HepG2 (cell line): Measurements from ENCODE around the gene HEXD. TPM values are rescaled to one million over a fixed set of nuclear protein-coding genes. Genes with fewer than 3 reads are reported as not detected.

Experiments used
- EEA1 ChIP-seq: sonication (generic); formaldehyde crosslinking; IDR thresholded peaks from 2 replicates; pipeline ENCODE4 v1.5.1; 2020; ENCODE audit warnings: mild to moderate bottlenecking, missing genetic modification reagents, borderline replicate concordance
- HNF4G ChIP-seq, 2 experiments: sonication (generic) in 1 of 2; formaldehyde crosslinking in 1 of 2; IDR thresholded peaks; 2 replicates each; pipeline versions ENCODE4 v1.4.0 to v1.6.1; 2011 to 2020; ENCODE audit warnings: borderline replicate concordance in 2 of 2, low read depth in 2 of 2, mild to moderate bottlenecking in 2 of 2, low read length in 1 of 2, missing genetic modification reagents in 1 of 2, moderate library complexity in 1 of 2
- KAT2B ChIP-seq: fragments of 150-350 bp; IDR thresholded peaks from 2 replicates; pipeline ENCODE4 v1.6.1; 2014; ENCODE audit warnings: low read depth, low read length, borderline replicate concordance
- KDM5B ChIP-seq: sonication (generic); formaldehyde crosslinking; IDR thresholded peaks from 2 replicates; pipeline ENCODE4 v1.4.0; 2020; ENCODE audit warnings: missing genetic modification reagents, mild to moderate bottlenecking, borderline replicate concordance
- MEIS1 ChIP-seq: sonication (generic); formaldehyde crosslinking; IDR thresholded peaks from 2 replicates; pipeline ENCODE4 v1.9.0; 2021; ENCODE audit warnings: mild to moderate bottlenecking, missing genetic modification reagents, moderate library complexity, borderline replicate concordance
- MIER2 ChIP-seq: IDR thresholded peaks from 2 replicates; pipeline ENCODE4 v1.6.1; 2016; ENCODE audit warnings: missing biosample characterization, missing genetic modification reagents
- MXI1 ChIP-seq: IDR thresholded peaks from 3 replicates; pipeline ENCODE4 v1.6.1; 2012; ENCODE audit warnings: low read depth, low read length, inconsistent platforms, borderline replicate concordance
- NCOA2 ChIP-seq: sonication (generic); formaldehyde crosslinking; IDR thresholded peaks from 2 replicates; pipeline ENCODE4 v1.8.0; 2022; ENCODE audit warnings: inconsistent platforms
- PLSCR1 ChIP-seq: sonication (generic); formaldehyde crosslinking; IDR thresholded peaks from 2 replicates; pipeline ENCODE4 v1.5.0; 2020; ENCODE audit warnings: missing genetic modification reagents, mild to moderate bottlenecking, borderline replicate concordance
- RARA ChIP-seq: IDR thresholded peaks from 2 replicates; pipeline ENCODE4 v1.6.1; 2016; ENCODE audit warnings: missing genetic modification reagents, missing compliant biosample characterization
- SIX4 ChIP-seq: sonication (generic); formaldehyde crosslinking; IDR thresholded peaks from 2 replicates; pipeline ENCODE4 v1.4.0; 2020; ENCODE audit warnings: missing genetic modification reagents
- ZBTB43 ChIP-seq: sonication (generic); formaldehyde crosslinking; conservative IDR thresholded peaks from 2 replicates; pipeline ENCODE4 v1.4.0; 2020; ENCODE audit warnings: missing genetic modification reagents
- ZNF260 ChIP-seq: sonication (generic); formaldehyde crosslinking; IDR thresholded peaks from 2 replicates; pipeline ENCODE4 v1.4.0; 2020; ENCODE audit warnings: missing genetic modification reagents, low read depth, mild to moderate bottlenecking, borderline replicate concordance
- ZNF331 ChIP-seq: sonication (generic); formaldehyde crosslinking; IDR thresholded peaks from 2 replicates; pipeline ENCODE4 v1.4.0; 2020; ENCODE audit warnings: missing genetic modification reagents
- ZNF496 ChIP-seq: sonication (generic); formaldehyde crosslinking; IDR thresholded peaks from 2 replicates; pipeline ENCODE4 v1.8.1; 2023; ENCODE audit warnings: mild to moderate bottlenecking, moderate library complexity, missing genetic modification reagents; ENCODE audit not compliant: insufficient replicate concordance
- ZNF687 ChIP-seq: sonication (generic); formaldehyde crosslinking; IDR thresholded peaks from 2 replicates; pipeline ENCODE4 v1.5.1; 2020; ENCODE audit warnings: mild to moderate bottlenecking, missing genetic modification reagents, moderate library complexity
- polyA plus RNA-seq, 8 experiments: library from polyadenylated mRNA; depleted of rRNA in 3 of 8; stranded (reverse) in 7 of 8; unstranded in 1 of 8; fragments of >200 nt; fragmentation: Illumina TruSeq in 4 of 8; extraction: Trizol in 4 of 8; gene quantifications; 2 replicates each; pipeline versions ENCODE4 v1.2.1 to v1.2.3, GENCODE V29; 2011 to 2016; ENCODE audit warnings: low read depth in 4 of 8, missing spikeins in 1 of 8, mixed read lengths in 1 of 8; ENCODE audit not compliant: insufficient read depth in 1 of 8
- total RNA-seq, 5 experiments: library from RNA; depleted of rRNA; stranded (reverse); fragments of >200 nt; fragmentation: Illumina TruSeq; extraction: Trizol; gene quantifications; 2 replicates each; pipeline ENCODE4 v1.2.3, GENCODE V29; 2016; ENCODE audit warnings: low read depth in 1 of 5
- TF ChIP-seq, protein P1 (sequence below): sonication (generic); formaldehyde crosslinking; IDR thresholded peaks from 2 replicates; pipeline ENCODE4 v1.4.0; 2020; ENCODE audit warnings: missing genetic modification reagents, mild to moderate bottlenecking, borderline replicate concordance

HEXD gene
- total and polyA plus RNA-seq, 2 of the 13 experiments (the other 11 are each of a cell fraction or from before 2014, with no cell fraction given), result 22.3 to 41.8 TPM

GRCh38 chr17:82412535-82413520 is 5.3 kb upstream of the HEXD start (continued):
- TF ChIP-seq ZNF687 (CRISPR knock-in tag) (peak; percentile 63), ZBTB43 (CRISPR knock-in tag) (no peak), MIER2 (CRISPR knock-in tag) (peak; percentile 86), ZNF331 (CRISPR knock-in tag) (peak; percentile 28; the same call in 1 of the 2 replicates), ZNF260 (no peak), ZNF496 (CRISPR knock-in tag) (no peak), MEIS1 (CRISPR knock-in tag) (no peak), EEA1 (no peak), KAT2B (no peak), HNF4G (IDR thresholded peaks at IDR 0.05; ENCODE audit: borderline replicate concordance, low read depth, low read length) (peak; percentile 45; the same call in 1 of the 2 replicates), HNF4G (CRISPR knock-in tag; IDR thresholded peaks at IDR 0.05; ENCODE audit: borderline replicate concordance, low read depth) (no peak), RARA (CRISPR knock-in tag) (peak; percentile 59; the same call in 1 of the 2 replicates), SIX4 (CRISPR knock-in tag) (peak; percentile 86), MXI1 (peak; percentile 31; the same call in 1 of the 3 replicates), PLSCR1 (CRISPR knock-in tag) (no peak), NCOA2 (peak; percentile 35; the same call in 1 of the 2 replicates), KDM5B (0 out of 2 replicates have a peak, but pooled peaks have one; percentile 29)
- TF ChIP-seq, protein P1, sequence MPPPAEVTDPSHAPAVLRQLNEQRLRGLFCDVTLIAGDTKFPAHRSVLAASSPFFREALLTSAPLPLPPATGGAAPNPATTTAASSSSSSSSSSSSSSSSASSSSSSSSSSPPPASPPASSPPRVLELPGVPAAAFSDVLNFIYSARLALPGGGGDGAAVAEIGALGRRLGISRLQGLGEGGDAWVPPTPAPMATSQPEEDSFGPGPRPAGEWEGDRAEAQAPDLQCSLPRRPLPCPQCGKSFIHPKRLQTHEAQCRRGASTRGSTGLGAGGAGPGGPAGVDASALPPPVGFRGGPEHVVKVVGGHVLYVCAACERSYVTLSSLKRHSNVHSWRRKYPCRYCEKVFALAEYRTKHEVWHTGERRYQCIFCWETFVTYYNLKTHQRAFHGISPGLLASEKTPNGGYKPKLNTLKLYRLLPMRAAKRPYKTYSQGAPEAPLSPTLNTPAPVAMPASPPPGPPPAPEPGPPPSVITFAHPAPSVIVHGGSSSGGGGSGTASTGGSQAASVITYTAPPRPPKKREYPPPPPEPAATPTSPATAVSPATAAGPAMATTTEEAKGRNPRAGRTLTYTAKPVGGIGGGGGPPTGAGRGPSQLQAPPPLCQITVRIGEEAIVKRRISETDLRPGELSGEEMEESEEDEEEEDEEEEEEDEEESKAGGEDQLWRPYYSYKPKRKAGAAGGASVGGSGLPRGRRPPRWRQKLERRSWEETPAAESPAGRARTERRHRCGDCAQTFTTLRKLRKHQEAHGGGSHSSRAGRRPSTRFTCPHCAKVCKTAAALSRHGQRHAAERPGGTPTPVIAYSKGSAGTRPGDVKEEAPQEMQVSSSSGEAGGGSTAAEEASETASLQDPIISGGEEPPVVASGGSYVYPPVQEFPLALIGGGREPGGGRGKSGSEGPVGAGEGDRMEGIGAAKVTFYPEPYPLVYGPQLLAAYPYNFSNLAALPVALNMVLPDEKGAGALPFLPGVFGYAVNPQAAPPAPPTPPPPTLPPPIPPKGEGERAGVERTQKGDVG, result peak; percentile 19; the same call in 1 of the 2 replicates
